GM18861 (cell line): ENCODE measurements around the gene PSRC1.

Experiments used
- ATAC-seq: cut with Tn5 transposase; IDR thresholded peaks from one replicate; pipeline ENCODE4 v1.9.1; 2021; ENCODE audit not compliant: unreplicated experiment

The PSRC1 gene

GRCh38 chr1:109259674-109260557, 23.0 kb downstream of the PSRC1 start:
- no peak for ATAC-seq

GRCh38 chr1:109258481-109259466, 24.2 kb downstream of the PSRC1 start:
- no peak for ATAC-seq

GRCh38 chr1:109257682-109258421, 25.1 kb downstream of the PSRC1 start:
- no peak for ATAC-seq

GRCh38 chr1:109256971-109257681, 25.8 kb downstream of the PSRC1 start:
- no peak for ATAC-seq

- ATAC-seq, result no peak
Measured at GRCh38 chr1:109256085-109256484, 26.9 kb downstream of the PSRC1 start.

- ATAC-seq, result no peak
Measured at GRCh38 chr1:109255678-109256077, 27.3 kb downstream of the PSRC1 start.

- ATAC-seq, result no peak
Measured at GRCh38 chr1:109255097-109255651, 27.8 kb downstream of the PSRC1 start.

GRCh38 chr1:109254621-109255096, 28.3 kb downstream of the PSRC1 start:
- ATAC-seq, result no peak

- ATAC-seq, result no peak
Measured at GRCh38 chr1:109253803-109254620, 28.9 kb downstream of the PSRC1 start.

GRCh38 chr1:109252893-109253802, 29.8 kb downstream of the PSRC1 start:
- no peak for ATAC-seq

GRCh38 chr1:109252167-109252892, 30.6 kb downstream of the PSRC1 start:
- no peak for ATAC-seq

GRCh38 chr1:109251277-109252166, 31.4 kb downstream of the PSRC1 start:
- no peak for ATAC-seq

GRCh38 chr1:109250454-109251276, 32.3 kb downstream of the PSRC1 start:
- ATAC-seq, result no peak

- ATAC-seq, result peak; percentile 37
Measured at GRCh38 chr1:109249654-109250401, 33.1 kb downstream of the PSRC1 start.
